ENCODE measurements around the gene PCID2. TPM values are rescaled to one million over a fixed set of nuclear protein-coding genes. Genes with fewer than 3 reads are reported as not detected.

PCID2 gene
- total RNA-seq, 2 experiments from 2014 or later: 65.5 to 69.8 TPM

DNA sequence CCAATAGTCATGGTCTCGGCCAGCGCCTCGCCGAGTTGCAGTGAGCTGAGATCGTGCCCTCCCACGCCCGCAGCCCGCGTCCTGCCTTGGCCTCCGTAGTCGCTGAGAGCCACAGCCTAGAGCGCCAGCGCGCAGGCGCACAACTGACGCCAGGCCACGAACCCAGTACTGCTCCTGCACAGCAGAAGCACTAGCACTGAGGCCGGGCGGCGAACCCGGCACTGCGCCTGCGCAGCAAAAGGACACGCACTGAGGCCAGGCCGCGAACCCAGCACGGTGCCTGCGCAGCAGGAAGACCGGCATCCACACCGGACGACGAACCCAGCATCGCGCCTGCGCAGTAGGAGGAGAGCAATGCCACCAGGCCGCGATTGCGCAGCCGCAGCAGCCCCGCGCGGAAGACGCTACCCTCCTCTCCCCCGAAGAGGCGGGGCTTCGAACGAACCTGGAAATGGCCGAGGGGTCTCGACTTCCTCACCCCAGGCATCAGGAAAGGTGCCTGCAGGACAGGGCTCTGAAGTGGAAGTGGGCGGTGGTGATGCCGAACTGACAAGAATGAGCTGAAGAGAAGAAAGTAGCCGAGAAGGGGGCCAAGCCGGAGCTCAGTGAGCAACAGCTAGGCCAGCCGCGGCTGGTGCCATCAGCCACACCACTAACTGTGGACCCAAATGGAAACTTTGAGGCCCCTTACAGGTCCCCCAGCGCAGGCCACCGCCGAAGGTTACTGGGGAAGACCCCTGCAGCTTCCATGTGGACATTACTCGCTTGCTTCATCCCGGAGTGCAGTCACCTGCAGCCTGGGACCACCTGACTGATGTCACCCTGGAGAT lies 78.3 kb downstream of the PCID2 start:
- ChIA-PET CTCF (no interaction called here), POLR2A (no interaction called here)
- H3K4me1 Mint-ChIP-seq: peaks cover 3% of the 10 kb centered on the region
- peaks cover 59% of the 10 kb centered on the region for H3K27me3 Mint-ChIP-seq
- peaks cover 2% of the 10 kb centered on the region for H3K9me3 Mint-ChIP-seq
- H3K4me3 Mint-ChIP-seq: no peak overlapping the region
- DNase-seq: no peak
- H3K36me3 Mint-ChIP-seq (ENCODE audit: low read depth): no peaks in the 10 kb centered on the region
- H3K27ac Mint-ChIP-seq: no peak overlapping the region

DNA sequence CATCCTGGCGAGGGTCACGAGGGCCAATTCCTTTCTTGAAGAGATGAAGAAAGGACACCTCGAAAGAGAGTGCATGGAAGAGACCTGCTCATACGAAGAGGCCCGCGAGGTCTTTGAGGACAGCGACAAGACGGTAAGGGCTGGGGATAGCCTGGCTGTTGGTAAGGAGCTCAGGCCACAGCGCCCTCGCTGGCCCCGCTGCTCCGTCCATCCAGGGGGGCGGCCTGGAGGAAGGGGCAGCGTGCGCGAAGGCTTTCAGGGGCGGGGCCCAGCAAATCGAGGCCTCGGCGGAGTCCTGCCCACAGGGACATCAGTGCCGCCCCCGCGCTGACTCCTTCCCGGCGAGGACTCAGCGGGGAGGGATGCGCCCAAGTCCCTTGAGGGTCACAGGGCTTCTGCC lies 79.0 kb downstream of the PCID2 start:
- H3K4me1 Mint-ChIP-seq: peaks cover 3% of the 10 kb centered on the region

More for the DNA sequence above, 79.0 kb downstream of the PCID2 start:
- H3K4me3 Mint-ChIP-seq: no peak overlapping the region
- POLR2A ChIA-PET: no interaction called here
- DNase-seq: no peak
- H3K27ac Mint-ChIP-seq: no peak overlapping the region
- peaks cover 2% of the 10 kb centered on the region for H3K9me3 Mint-ChIP-seq
- H3K27me3 Mint-ChIP-seq: peaks cover 58% of the 10 kb centered on the region
- CTCF ChIA-PET: interaction anchor here (0.9 kb wide), 1 partner anchor 12 kb away, joined by 3 read pairs; no protein-coding TSS in a partner anchor
- H3K36me3 Mint-ChIP-seq (ENCODE audit: low read depth): no peaks in the 10 kb centered on the region

Other genes with a start within 250 kb of the PCID2 start
- 1 to 10 TPM; 1.2 to 1.4 TPM for gene MCF2L, start 239.5 kb downstream of the PCID2 start, total RNA-seq
- not detected for gene F7, start 102.9 kb downstream of the PCID2 start, total RNA-seq
- gene F10, start 85.9 kb downstream of the PCID2 start, total RNA-seq: not detected
- under 1 TPM in 1 of 2 experiments, not detected in 1; 0.19 TPM for gene PROZ, start 50.0 kb downstream of the PCID2 start, total RNA-seq
- gene CUL4A, start 944 bp upstream of the PCID2 start, total RNA-seq: 10 to 100 TPM; 81.2 to 84.6 TPM
- 10 to 100 TPM; 84.1 to 91.6 TPM for gene LAMP1, start 88.6 kb upstream of the PCID2 start, total RNA-seq
- gene GRTP1, start 155.5 kb upstream of the PCID2 start, total RNA-seq: 1 to 10 TPM in 1 of 2 experiments, under 1 TPM in 1; 0.45 to 1.0 TPM
- 1 to 10 TPM in 1 of 2 experiments, under 1 TPM in 1; 1.00 to 1.4 TPM for gene ADPRHL1, start 244.8 kb upstream of the PCID2 start, total RNA-seq

All from activated CD4-positive, alpha-beta T cell treated with anti-CD3 and anti-CD28 coated beads, Interleukin-2, amount 10 ng/mL, durations not matched to agents 7 days and 5 days (primary cell).